H1 (cell line): ENCODE data around the gene PRKAA1. TPM values are rescaled to one million over a fixed set of nuclear protein-coding genes. Genes with fewer than 3 reads are reported as not detected.

Experiments used
- CTCF ChIA-PET: fragments of 300-600 bp; sonication (Branson Sonifier 250); formaldehyde crosslinking; loops from one replicate; lab custom pipeline; 2021; ENCODE audit not compliant: partially characterized antibody; lab: Charles Lee
- POLR2A ChIA-PET: fragments of 300-600 bp; sonication (Branson Sonifier 250); formaldehyde crosslinking; loops from one replicate; lab custom pipeline; 2021; ENCODE audit warnings: inconsistent platforms; ENCODE audit not compliant: partially characterized antibody; lab: Charles Lee
- DNase-seq, 2 experiments: peaks; one replicate each; pipeline versions ENCODE4 v3.0.0 to v3.0.0-alpha.2; 2010 to 2022; ENCODE audit warnings: low spot score in 2 of 2, low read depth in 1 of 2, mixed read lengths in 1 of 2
- FAIRE-seq: peaks from 2 replicates; lab custom pipeline; 2011; peaks lifted over from hg19 to GRCh38; lab: Jason Lieb, UNC
- H2AFZ ChIP-seq: 2 replicates; pipeline ENCODE4 v1.8.1; 2012; ENCODE audit warnings: low read length, inconsistent platforms
- H2AK5ac ChIP-seq: 2 replicates; pipeline ENCODE4 v1.6.1; 2013; ENCODE audit warnings: low read depth, low read length
- H2BK120ac ChIP-seq: replicated peaks from 2 replicates; pipeline ENCODE3; 2013; ENCODE audit warnings: low read depth, low read length, inconsistent platforms
- H2BK12ac ChIP-seq: 2 replicates; pipeline ENCODE4 v1.6.1; 2013; ENCODE audit warnings: low read depth, low read length
- H2BK15ac ChIP-seq: 2 replicates; pipeline ENCODE4 v1.6.1; 2013; ENCODE audit warnings: low read length
- H2BK20ac ChIP-seq: 2 replicates; pipeline ENCODE4 v1.6.1; 2013; ENCODE audit warnings: low read length
- H2BK5ac ChIP-seq: 2 replicates; pipeline ENCODE4 v1.6.1; 2013; ENCODE audit warnings: low read depth, low read length
- H3K14ac ChIP-seq: 2 replicates; pipeline ENCODE4 v1.6.1; 2013; ENCODE audit warnings: inconsistent platforms; ENCODE audit not compliant: insufficient read length
- H3K18ac ChIP-seq: 2 replicates; pipeline ENCODE4 v1.6.1; 2013; ENCODE audit warnings: low read length; ENCODE audit errors: extremely low read depth
- H3K23ac ChIP-seq: 2 replicates; pipeline ENCODE4 v1.6.1; 2013; ENCODE audit warnings: inconsistent platforms; ENCODE audit not compliant: insufficient read length
- H3K23me2 ChIP-seq: 2 replicates; pipeline ENCODE4 v1.6.1; 2013; ENCODE audit warnings: low read depth, low read length
- H3K27ac ChIP-seq: 2 replicates; pipeline ENCODE4 v1.6.1; 2011; ENCODE audit warnings: low read depth, low read length, inconsistent platforms
- H3K27me3 ChIP-seq, 4 experiments: replicated peaks in 1 of 4; 1 replicate in 1 of 4; 2 replicates in 3 of 4; pipeline versions ENCODE4 v1.6.1 to v1.8.1; 2011 to 2013; ENCODE audit warnings: low read length in 3 of 4, mild to moderate bottlenecking in 3 of 4, inconsistent platforms in 2 of 4, mixed read lengths in 2 of 4, moderate library complexity in 1 of 4; ENCODE audit not compliant: control insufficient read depth in 3 of 4, insufficient read depth in 3 of 4; ENCODE audit errors: extremely low read depth in 1 of 4
- H3K36me3 ChIP-seq, 4 experiments: 2 replicates each; pipeline versions ENCODE4 v1.6.1 to v1.8.1; 2011 to 2013; ENCODE audit warnings: mild to moderate bottlenecking in 4 of 4, low read length in 3 of 4, moderate library complexity in 2 of 4, control low read depth in 1 of 4, inconsistent platforms in 1 of 4; ENCODE audit not compliant: insufficient read depth in 4 of 4, control insufficient read depth in 2 of 4
- H3K4ac ChIP-seq: replicated peaks from 2 replicates; pipeline ENCODE3; 2013; ENCODE audit warnings: low read length, low read depth, mixed read lengths, inconsistent platforms; ENCODE audit not compliant: insufficient read length
- H3K4me1 ChIP-seq, 4 experiments: replicated peaks in 1 of 4; 1 replicate in 1 of 4; 2 replicates in 3 of 4; pipeline versions ENCODE4 v1.6.1 to v1.8.1; 2011 to 2013; ENCODE audit warnings: low read length in 3 of 4, inconsistent platforms in 2 of 4, mixed read lengths in 1 of 4; ENCODE audit not compliant: insufficient read depth in 4 of 4, control insufficient read depth in 3 of 4
- H3K4me2 ChIP-seq, 2 experiments: 2 replicates each; pipeline versions ENCODE4 v1.6.1 to v1.8.1; 2011 to 2013; ENCODE audit warnings: low read depth in 2 of 2, low read length in 2 of 2, control low read depth in 1 of 2, inconsistent platforms in 1 of 2, mild to moderate bottlenecking in 1 of 2; ENCODE audit not compliant: insufficient read depth in 1 of 2
- H3K4me3 ChIP-seq, 4 experiments: fragments of 200-600, 300-600 bp in 1 of 4; sonication (generic), shearing (Covaris generic), sonication (Bioruptor Twin) in 1 of 4; 2 replicates each; pipeline versions ENCODE4 v1.5.1 to v1.8.1; 2011 to 2016; ENCODE audit warnings: low read length in 4 of 4, low read depth in 3 of 4, control low read depth in 2 of 4, inconsistent platforms in 2 of 4, mild to moderate bottlenecking in 2 of 4, mixed read lengths in 1 of 4, moderate library complexity in 1 of 4; ENCODE audit not compliant: insufficient read depth in 2 of 4; ENCODE audit errors: extremely low read depth in 1 of 4
- H3K56ac ChIP-seq: replicated peaks from 2 replicates; pipeline ENCODE3; 2013; ENCODE audit warnings: low read depth, mild to moderate bottlenecking, mixed read lengths, low read length, inconsistent platforms; ENCODE audit not compliant: insufficient read length
- H3K79me1 ChIP-seq: 2 replicates; pipeline ENCODE4 v1.6.1; 2013; ENCODE audit warnings: low read depth, low read length, control low read depth
- H3K79me2 ChIP-seq, 2 experiments: 2 replicates each; pipeline versions ENCODE4 v1.6.1 to v1.8.1; 2012 to 2013; ENCODE audit warnings: low read length in 2 of 2, mild to moderate bottlenecking in 2 of 2, inconsistent platforms in 1 of 2; ENCODE audit not compliant: insufficient read depth in 2 of 2, control insufficient read depth in 1 of 2
- H3K9ac ChIP-seq, 4 experiments: replicated peaks in 1 of 4; 1 replicate in 1 of 4; 2 replicates in 3 of 4; pipeline versions ENCODE4 v1.6.1 to v1.8.1; 2011 to 2013; ENCODE audit warnings: low read depth in 3 of 4, low read length in 3 of 4, control low read depth in 2 of 4, mild to moderate bottlenecking in 2 of 4, moderate library complexity in 2 of 4, inconsistent platforms in 1 of 4; ENCODE audit errors: extremely low read depth in 1 of 4
- H3K9me3 ChIP-seq, 2 experiments: 2 replicates each; pipeline versions ENCODE4 v1.6.1 to v1.8.1; 2012 to 2013; ENCODE audit warnings: mild to moderate bottlenecking in 2 of 2, moderate library complexity in 2 of 2, control low read depth in 1 of 2, inconsistent platforms in 1 of 2, low read depth in 1 of 2, low read length in 1 of 2, mixed read lengths in 1 of 2; ENCODE audit not compliant: insufficient read depth in 2 of 2
- H4K20me1 ChIP-seq, 2 experiments: replicated peaks in 1 of 2; 2 replicates each; pipeline versions ENCODE3 to v1.8.1; 2011 to 2013; ENCODE audit warnings: inconsistent platforms in 2 of 2, low read length in 2 of 2, mild to moderate bottlenecking in 1 of 2; ENCODE audit not compliant: insufficient read depth in 2 of 2, control insufficient read depth in 1 of 2
- H4K5ac ChIP-seq: 2 replicates; pipeline ENCODE4 v1.6.1; 2013; ENCODE audit warnings: low read length, low read depth, mixed read lengths, inconsistent platforms; ENCODE audit not compliant: insufficient read length
- H4K8ac ChIP-seq: 2 replicates; pipeline ENCODE4 v1.8.0; 2013; ENCODE audit warnings: mild to moderate bottlenecking, moderate library complexity, low read length, inconsistent platforms; ENCODE audit not compliant: insufficient read depth; ENCODE audit errors: extremely low read depth
- H4K91ac ChIP-seq: replicated peaks from 2 replicates; pipeline ENCODE3; 2013; ENCODE audit warnings: low read length, mixed read lengths, inconsistent platforms; ENCODE audit not compliant: insufficient read length
- ASH2L ChIP-seq: fragments of 200-600, 300-600 bp; sonication (generic); IDR thresholded peaks from one replicate; pipeline ENCODE4 v1.7.1; 2017; ENCODE audit warnings: low read length
- HDAC6 ChIP-seq: IDR thresholded peaks from one replicate; pipeline ENCODE4 v1.7.1; 2012; ENCODE audit warnings: low read depth, mild to moderate bottlenecking, inconsistent platforms, low read length, moderate library complexity
- KDM1A ChIP-seq: fragments of 200-600, 300-600 bp; sonication (generic); IDR thresholded peaks from 2 replicates; pipeline ENCODE4 v1.7.1; 2016; ENCODE audit warnings: mild to moderate bottlenecking, low read length, borderline replicate concordance
- KDM4A ChIP-seq: IDR thresholded peaks from one replicate; pipeline ENCODE4 v1.7.1; 2012; ENCODE audit warnings: low read depth, mild to moderate bottlenecking, moderate library complexity, low read length, inconsistent platforms; ENCODE audit not compliant: severe bottlenecking
- NANOG ChIP-seq: IDR thresholded peaks from 2 replicates; pipeline ENCODE4 v1.6.1; 2011; ENCODE audit warnings: low read length, low read depth, mild to moderate bottlenecking, inconsistent platforms; ENCODE audit not compliant: insufficient read depth, poor library complexity, severe bottlenecking
- POLR2A ChIP-seq, 2 experiments: IDR thresholded peaks; 1 replicate in 1 of 2; 2 replicates in 1 of 2; pipeline ENCODE4 v1.6.1; 2011; ENCODE audit warnings: low read depth in 2 of 2, low read length in 2 of 2, mild to moderate bottlenecking in 2 of 2; ENCODE audit errors: control extremely low read depth in 1 of 2
- TAF7 ChIP-seq: optimal IDR thresholded peaks from 2 replicates; pipeline ENCODE3; 2011; ENCODE audit warnings: low read depth, mild to moderate bottlenecking, inconsistent platforms, low read length, moderate library complexity, borderline replicate concordance
- TBP ChIP-seq: IDR thresholded peaks from 2 replicates; pipeline ENCODE4 v1.6.1; 2011; ENCODE audit warnings: low read depth, low read length, improper control_type of control experiment
- polyA plus RNA-seq, 7 experiments: library from polyadenylated mRNA; depleted of rRNA in 3 of 7; stranded (reverse) in 5 of 7; unstranded in 2 of 7; fragments of >200 nt in 5 of 7; fragments of 200-250 nt in 2 of 7; gene quantifications; 1 replicate in 5 of 7; 2 replicates in 1 of 7; 4 replicates in 1 of 7; pipeline versions ENCODE4 v1.2.1 to v1.2.3, GENCODE V29; 2011 to 2013; ENCODE audit warnings: missing spikeins in 2 of 7, mixed read lengths in 2 of 7
- total RNA-seq: library from RNA; stranded (reverse); fragmentation: NEBNext Ultra II Directional; extraction: Animal tissue kit (Norgen Biotek cat#: 25700); gene quantifications from 2 replicates; pipeline ENCODE4 v1.2.1, GENCODE V29; 2021

PRKAA1 gene
- total and polyA plus RNA-seq, 2 of the 8 experiments (the other 6 are each of a cell fraction or from before 2014, with no cell fraction given): 10.4 to 33.1 TPM

- H3K4me2 ChIP-seq: no peak overlapping the region
- H2AFZ ChIP-seq: no peak overlapping the region
- no peak overlapping the region for H3K4me3 ChIP-seq
- H3K14ac ChIP-seq: no peak overlapping the region
- no peak overlapping the region for H2AK5ac ChIP-seq
- no peak for FAIRE-seq
- H3K27me3 ChIP-seq: no peaks in the 10 kb centered on the region
- H3K23me2 ChIP-seq: no peaks in the 10 kb centered on the region
- no peak overlapping the region for H2BK20ac ChIP-seq
- H3K79me1 ChIP-seq: peaks cover 5% of the 10 kb centered on the region; the same call in 1 of the 2 replicates
- POLR2A ChIA-PET: interaction anchor here (0.7 to 1.1 kb wide), 4 partner anchors 44 to 85 kb away, joined by 3 to 4 read pairs (median 3); partner anchors contain the start of gene RPL37
- no peak overlapping the region for H2BK5ac ChIP-seq
- no peak overlapping the region for H2BK120ac ChIP-seq
- no peak overlapping the region for H4K8ac ChIP-seq
- no peak for DNase-seq
- H3K4me1 ChIP-seq: no peaks in the 10 kb centered on the region
- no peak overlapping the region for H3K56ac ChIP-seq
- H2BK15ac ChIP-seq: no peak overlapping the region
- no peak overlapping the region for H3K23ac ChIP-seq
- H4K5ac ChIP-seq: no peak overlapping the region
- no peak overlapping the region for H3K4ac ChIP-seq
- H2BK12ac ChIP-seq: no peak overlapping the region
- no peak overlapping the region for H3K27ac ChIP-seq
- H4K20me1 ChIP-seq: peaks cover 4 to 7% of the 10 kb centered on the region in 2 experiments
- CTCF ChIA-PET: interaction anchor here (0.5 to 1.2 kb wide), 2 partner anchors 17 to 1084 kb away, joined by 3 to 6 read pairs; partner anchors contain the start of gene PRKAA1
- H3K9ac ChIP-seq: no peak overlapping the region
- H3K79me2 ChIP-seq: peaks cover 0 to 86% of the 10 kb centered on the region in 2 experiments; a peak in 3 of 4 replicates
- no peaks in the 10 kb centered on the region for H3K9me3 ChIP-seq
- no peak overlapping the region for H4K91ac ChIP-seq
- no peak for TF ChIP-seq POLR2A (IDR thresholded peaks at IDR 0.05; ENCODE audit: control extremely low read depth in 1 of 2, low read depth in 2 of 2, low read length in 2 of 2)
- no peak for TF ChIP-seq TBP
- no peak for TF ChIP-seq ASH2L
- no peak for TF ChIP-seq NANOG
- TF ChIP-seq KDM4A: no peak
- no peak for TF ChIP-seq TAF7
- TF ChIP-seq HDAC6: no peak
- no peak for TF ChIP-seq KDM1A
- H3K18ac ChIP-seq: no peak overlapping the region
- peaks cover 0 to 2% (median 0%) of the 10 kb centered on the region in 4 experiments; a peak in 2 of 8 replicates for H3K36me3 ChIP-seq
These were observed 16.2 kb downstream of the PRKAA1 start for GRCh38 chr5:40781843-40782409.
